ENCODE data around the gene KCP. TPM values are rescaled to one million over a fixed set of nuclear protein-coding genes. Genes with fewer than 3 reads are reported as not detected.

Gene KCP
- polyA plus RNA-seq, 1 donor from 2014 or later = 0.31 TPM

DNA sequence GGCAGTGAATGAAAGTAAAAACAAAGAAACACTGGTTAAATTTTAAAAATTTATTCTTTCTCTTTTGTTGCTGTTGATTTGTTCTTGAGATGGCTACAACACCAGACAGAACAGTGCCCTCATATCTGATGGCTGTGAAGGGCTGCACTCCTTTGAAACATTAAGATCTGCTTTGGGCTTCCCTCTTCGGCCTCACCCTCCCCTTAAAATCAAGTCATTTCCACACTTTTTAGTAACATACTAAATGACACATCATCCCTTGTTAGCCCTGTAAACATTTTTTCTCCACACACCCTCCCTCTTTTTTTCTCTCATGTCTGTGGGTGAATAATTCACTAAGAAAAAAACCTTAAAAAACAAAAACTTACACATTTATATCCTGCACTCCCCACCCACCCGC, 43.6 kb upstream of the KCP start:
- Histone ChIP-seq H3F3A (ENCODE audit: insufficient read depth, low read length, poor library complexity, severe bottlenecking) (no peaks in the 10 kb centered on the region), H3K9me3 (ENCODE audit: low read length) (no peaks in the 10 kb centered on the region), H3K4me3 (ENCODE audit: low read length) (no peak overlapping the region), H3K36me3 (ENCODE audit: insufficient read depth, low read length) (peaks cover 3% of the 10 kb centered on the region), H3K79me2 (replicated peaks; ENCODE audit: insufficient read depth, low read length) (no peaks in the 10 kb centered on the region), H3K9ac (ENCODE audit: low read length) (no peak overlapping the region), H3K4me2 (ENCODE audit: low read length) (no peak overlapping the region), H2AFZ (ENCODE audit: low read depth, low read length) (no peak overlapping the region), H3K9me2 (ENCODE audit: insufficient read depth, low read length) (no peaks in the 10 kb centered on the region), H3K27ac (ENCODE audit: low read length) (no peak overlapping the region), H3K27me3 (ENCODE audit: insufficient read depth, low read depth, low read length) (no peaks in the 10 kb centered on the region), H4K20me1 (ENCODE audit: insufficient read depth) (no peaks in the 10 kb centered on the region)
- TF ChIP-seq RAD21 (conservative IDR thresholded peaks at IDR 0.05) (no peak), MXI1 (conservative IDR thresholded peaks at IDR 0.05; ENCODE audit: poor library complexity, severe bottlenecking) (no peak), EZH2 (IDR thresholded peaks at IDR 0.05; ENCODE audit: borderline replicate concordance, insufficient read depth, low read length, poor library complexity, severe bottlenecking) (no peak), TAF1 (IDR thresholded peaks at IDR 0.05; ENCODE audit: low read depth) (no peak), EP300 (conservative IDR thresholded peaks at IDR 0.05; ENCODE audit: poor library complexity, severe bottlenecking) (no peak), POLR2AphosphoS5 (IDR thresholded peaks at IDR 0.05) (no peak), SMC3 (conservative IDR thresholded peaks at IDR 0.05; ENCODE audit: poor library complexity) (no peak)
- TF ChIP-seq, protein P1, sequence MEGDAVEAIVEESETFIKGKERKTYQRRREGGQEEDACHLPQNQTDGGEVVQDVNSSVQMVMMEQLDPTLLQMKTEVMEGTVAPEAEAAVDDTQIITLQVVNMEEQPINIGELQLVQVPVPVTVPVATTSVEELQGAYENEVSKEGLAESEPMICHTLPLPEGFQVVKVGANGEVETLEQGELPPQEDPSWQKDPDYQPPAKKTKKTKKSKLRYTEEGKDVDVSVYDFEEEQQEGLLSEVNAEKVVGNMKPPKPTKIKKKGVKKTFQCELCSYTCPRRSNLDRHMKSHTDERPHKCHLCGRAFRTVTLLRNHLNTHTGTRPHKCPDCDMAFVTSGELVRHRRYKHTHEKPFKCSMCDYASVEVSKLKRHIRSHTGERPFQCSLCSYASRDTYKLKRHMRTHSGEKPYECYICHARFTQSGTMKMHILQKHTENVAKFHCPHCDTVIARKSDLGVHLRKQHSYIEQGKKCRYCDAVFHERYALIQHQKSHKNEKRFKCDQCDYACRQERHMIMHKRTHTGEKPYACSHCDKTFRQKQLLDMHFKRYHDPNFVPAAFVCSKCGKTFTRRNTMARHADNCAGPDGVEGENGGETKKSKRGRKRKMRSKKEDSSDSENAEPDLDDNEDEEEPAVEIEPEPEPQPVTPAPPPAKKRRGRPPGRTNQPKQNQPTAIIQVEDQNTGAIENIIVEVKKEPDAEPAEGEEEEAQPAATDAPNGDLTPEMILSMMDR (IDR thresholded peaks at IDR 0.05; ENCODE audit: poor library complexity, severe bottlenecking) = no peak
- TF ChIP-seq, protein P2, sequence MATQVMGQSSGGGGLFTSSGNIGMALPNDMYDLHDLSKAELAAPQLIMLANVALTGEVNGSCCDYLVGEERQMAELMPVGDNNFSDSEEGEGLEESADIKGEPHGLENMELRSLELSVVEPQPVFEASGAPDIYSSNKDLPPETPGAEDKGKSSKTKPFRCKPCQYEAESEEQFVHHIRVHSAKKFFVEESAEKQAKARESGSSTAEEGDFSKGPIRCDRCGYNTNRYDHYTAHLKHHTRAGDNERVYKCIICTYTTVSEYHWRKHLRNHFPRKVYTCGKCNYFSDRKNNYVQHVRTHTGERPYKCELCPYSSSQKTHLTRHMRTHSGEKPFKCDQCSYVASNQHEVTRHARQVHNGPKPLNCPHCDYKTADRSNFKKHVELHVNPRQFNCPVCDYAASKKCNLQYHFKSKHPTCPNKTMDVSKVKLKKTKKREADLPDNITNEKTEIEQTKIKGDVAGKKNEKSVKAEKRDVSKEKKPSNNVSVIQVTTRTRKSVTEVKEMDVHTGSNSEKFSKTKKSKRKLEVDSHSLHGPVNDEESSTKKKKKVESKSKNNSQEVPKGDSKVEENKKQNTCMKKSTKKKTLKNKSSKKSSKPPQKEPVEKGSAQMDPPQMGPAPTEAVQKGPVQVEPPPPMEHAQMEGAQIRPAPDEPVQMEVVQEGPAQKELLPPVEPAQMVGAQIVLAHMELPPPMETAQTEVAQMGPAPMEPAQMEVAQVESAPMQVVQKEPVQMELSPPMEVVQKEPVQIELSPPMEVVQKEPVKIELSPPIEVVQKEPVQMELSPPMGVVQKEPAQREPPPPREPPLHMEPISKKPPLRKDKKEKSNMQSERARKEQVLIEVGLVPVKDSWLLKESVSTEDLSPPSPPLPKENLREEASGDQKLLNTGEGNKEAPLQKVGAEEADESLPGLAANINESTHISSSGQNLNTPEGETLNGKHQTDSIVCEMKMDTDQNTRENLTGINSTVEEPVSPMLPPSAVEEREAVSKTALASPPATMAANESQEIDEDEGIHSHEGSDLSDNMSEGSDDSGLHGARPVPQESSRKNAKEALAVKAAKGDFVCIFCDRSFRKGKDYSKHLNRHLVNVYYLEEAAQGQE (IDR thresholded peaks at IDR 0.05; ENCODE audit: borderline replicate concordance) = no peak

DNA sequence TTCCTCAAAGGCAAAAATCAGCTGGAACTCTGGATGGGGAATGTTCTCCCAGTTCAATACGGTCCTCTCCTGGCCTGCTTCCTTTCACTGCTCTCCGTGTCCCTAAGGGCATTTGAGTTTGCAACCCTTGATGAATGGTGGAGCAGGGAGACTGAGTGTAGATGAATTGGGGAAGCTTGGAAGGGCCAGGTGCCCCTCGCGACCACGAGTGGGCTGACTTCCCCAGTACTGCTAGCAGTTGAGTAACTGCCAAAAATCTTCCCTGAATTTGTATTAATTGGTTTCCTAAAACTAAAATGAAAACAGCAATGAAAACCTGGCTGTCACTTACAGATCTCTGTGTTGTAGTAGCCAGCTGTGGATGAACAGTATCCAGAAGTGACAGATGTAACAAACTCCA, 40.8 kb upstream of the KCP start:
- no peaks in the 10 kb centered on the region for H3K27me3 ChIP-seq (ENCODE audit: insufficient read depth, low read depth, low read length)
- no peak for TF ChIP-seq POLR2AphosphoS5 (IDR thresholded peaks at IDR 0.05)
- no peak for TF ChIP-seq MXI1 (conservative IDR thresholded peaks at IDR 0.05; ENCODE audit: poor library complexity, severe bottlenecking)
- TF ChIP-seq SMC3 (conservative IDR thresholded peaks at IDR 0.05; ENCODE audit: poor library complexity) = no peak
- TF ChIP-seq TAF1 (IDR thresholded peaks at IDR 0.05; ENCODE audit: low read depth) = no peak
- TF ChIP-seq, protein P2 (IDR thresholded peaks at IDR 0.05; ENCODE audit: borderline replicate concordance) = no peak
- TF ChIP-seq, protein P1 (IDR thresholded peaks at IDR 0.05; ENCODE audit: poor library complexity, severe bottlenecking) = no peak
- TF ChIP-seq EP300 (conservative IDR thresholded peaks at IDR 0.05; ENCODE audit: poor library complexity, severe bottlenecking) = no peak
- TF ChIP-seq EZH2 (IDR thresholded peaks at IDR 0.05; ENCODE audit: borderline replicate concordance, insufficient read depth, low read length, poor library complexity, severe bottlenecking) = no peak
- no peak for TF ChIP-seq RAD21 (conservative IDR thresholded peaks at IDR 0.05)
- H3K9me2 ChIP-seq (ENCODE audit: insufficient read depth, low read length) = no peaks in the 10 kb centered on the region
- H3K27ac ChIP-seq (ENCODE audit: low read length) = no peak overlapping the region
- H2AFZ ChIP-seq (ENCODE audit: low read depth, low read length) = no peak overlapping the region
- H3K4me3 ChIP-seq (ENCODE audit: low read length) = no peak overlapping the region
- no peaks in the 10 kb centered on the region for H3K9me3 ChIP-seq (ENCODE audit: low read length)
- no peak overlapping the region for H3K4me2 ChIP-seq (ENCODE audit: low read length)
- no peaks in the 10 kb centered on the region for H3K79me2 ChIP-seq (replicated peaks; ENCODE audit: insufficient read depth, low read length)
- H3K9ac ChIP-seq (ENCODE audit: low read length) = no peak overlapping the region
- no peaks in the 10 kb centered on the region for H3F3A ChIP-seq (ENCODE audit: insufficient read depth, low read length, poor library complexity, severe bottlenecking)
- no peaks in the 10 kb centered on the region for H4K20me1 ChIP-seq (ENCODE audit: insufficient read depth)
- peaks cover 3% of the 10 kb centered on the region for H3K36me3 ChIP-seq (ENCODE audit: insufficient read depth, low read length)
